ENCODE results near the gene TUB. TPM values are rescaled to one million over a fixed set of nuclear protein-coding genes. Genes with fewer than 3 reads are reported as not detected.
A peak's percentile ranks its signal among the peaks of the same experiment; 100 is the strongest.

The TUB gene
- total RNA-seq, 1 donor from 2014 or later = 2.8 TPM

DNA sequence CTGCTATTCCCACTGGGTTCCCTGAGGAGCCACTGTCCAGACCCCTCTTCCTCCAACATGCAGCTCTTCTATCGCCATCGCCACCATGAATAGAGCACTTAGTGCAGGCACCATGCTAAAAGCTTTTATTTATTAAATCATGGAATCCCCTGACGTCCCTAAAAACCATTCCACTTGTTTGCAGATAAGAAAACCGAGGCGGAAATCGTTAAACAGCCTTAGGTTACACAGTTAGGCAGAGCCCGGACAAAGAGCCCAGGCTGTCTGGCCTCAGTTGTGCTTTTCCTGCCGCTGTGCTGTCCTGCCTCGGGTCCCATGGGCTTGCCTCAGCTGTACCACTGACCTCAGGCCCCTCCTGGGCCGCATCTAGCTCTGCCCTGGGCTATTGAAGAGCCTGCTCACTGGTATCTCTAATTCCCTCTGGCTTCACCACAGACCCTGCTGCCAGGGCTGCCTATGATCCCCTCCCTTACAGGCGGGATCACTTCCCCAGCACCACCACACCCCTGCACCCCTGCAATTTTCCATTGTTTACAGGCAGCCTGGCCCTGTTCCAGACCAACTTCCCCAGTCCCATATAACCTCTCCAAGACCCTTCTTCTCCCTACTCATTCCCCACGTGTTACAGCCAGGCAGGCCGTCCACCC is 13.0 kb upstream of the TUB start:
- peaks cover 42% of the 10 kb centered on the region for H3K4me1 Mint-ChIP-seq (ENCODE audit: low read depth, unreplicated experiment)
- peaks cover 13% of the 10 kb centered on the region for H3K27me3 Mint-ChIP-seq (ENCODE audit: unreplicated experiment)
- peaks cover 7% of the 10 kb centered on the region for H3K9me3 Mint-ChIP-seq (ENCODE audit: unreplicated experiment)
- H3K27ac Mint-ChIP-seq (ENCODE audit: unreplicated experiment) = peak overlapping the region; percentile 84
- peak overlapping the region; percentile 70 for H3K4me3 Mint-ChIP-seq (ENCODE audit: unreplicated experiment)
- DNase-seq = no peak
- TF ChIP-seq, protein P1, sequence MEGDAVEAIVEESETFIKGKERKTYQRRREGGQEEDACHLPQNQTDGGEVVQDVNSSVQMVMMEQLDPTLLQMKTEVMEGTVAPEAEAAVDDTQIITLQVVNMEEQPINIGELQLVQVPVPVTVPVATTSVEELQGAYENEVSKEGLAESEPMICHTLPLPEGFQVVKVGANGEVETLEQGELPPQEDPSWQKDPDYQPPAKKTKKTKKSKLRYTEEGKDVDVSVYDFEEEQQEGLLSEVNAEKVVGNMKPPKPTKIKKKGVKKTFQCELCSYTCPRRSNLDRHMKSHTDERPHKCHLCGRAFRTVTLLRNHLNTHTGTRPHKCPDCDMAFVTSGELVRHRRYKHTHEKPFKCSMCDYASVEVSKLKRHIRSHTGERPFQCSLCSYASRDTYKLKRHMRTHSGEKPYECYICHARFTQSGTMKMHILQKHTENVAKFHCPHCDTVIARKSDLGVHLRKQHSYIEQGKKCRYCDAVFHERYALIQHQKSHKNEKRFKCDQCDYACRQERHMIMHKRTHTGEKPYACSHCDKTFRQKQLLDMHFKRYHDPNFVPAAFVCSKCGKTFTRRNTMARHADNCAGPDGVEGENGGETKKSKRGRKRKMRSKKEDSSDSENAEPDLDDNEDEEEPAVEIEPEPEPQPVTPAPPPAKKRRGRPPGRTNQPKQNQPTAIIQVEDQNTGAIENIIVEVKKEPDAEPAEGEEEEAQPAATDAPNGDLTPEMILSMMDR (IDR thresholded peaks at IDR 0.05; ENCODE audit: partially characterized antibody, unreplicated experiment) = no peak
- no peaks in the 10 kb centered on the region for H3K36me3 Mint-ChIP-seq (ENCODE audit: unreplicated experiment)

GRCh38 chr11:8068605-8069221 is 12.3 kb upstream of the TUB start:
- Mint-ChIP-seq H3K27me3 (ENCODE audit: unreplicated experiment) (peaks cover 13% of the 10 kb centered on the region), H3K27ac (ENCODE audit: unreplicated experiment) (peak overlapping the region; percentile 84), H3K9me3 (ENCODE audit: unreplicated experiment) (peaks cover 7% of the 10 kb centered on the region), H3K4me1 (ENCODE audit: low read depth, unreplicated experiment) (peaks cover 48% of the 10 kb centered on the region), H3K36me3 (ENCODE audit: unreplicated experiment) (no peaks in the 10 kb centered on the region), H3K4me3 (ENCODE audit: unreplicated experiment) (peak overlapping the region; percentile 70)
- TF ChIP-seq, protein P1 (IDR thresholded peaks at IDR 0.05; ENCODE audit: partially characterized antibody, unreplicated experiment) = no peak
- no peak for DNase-seq

DNA sequence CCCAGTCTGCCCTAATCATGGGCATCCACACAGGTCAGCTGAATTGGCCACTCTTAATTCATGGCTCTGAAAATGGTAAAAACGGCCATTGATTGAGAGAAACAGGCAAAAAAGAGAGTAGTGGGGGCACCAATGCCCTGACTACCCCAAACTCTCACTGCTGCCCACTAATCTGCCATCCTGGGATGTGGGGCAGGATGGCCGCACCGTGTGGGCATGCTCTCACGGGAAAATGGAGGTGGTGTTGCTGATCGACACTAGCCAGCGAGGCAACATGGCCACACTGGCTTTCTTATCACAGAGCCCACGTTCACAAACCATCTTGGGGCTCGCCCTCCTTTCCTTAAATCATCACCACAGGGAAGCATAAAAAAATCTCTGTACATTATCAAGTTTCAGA is 11.2 kb upstream of the TUB start:
- TF ChIP-seq, protein P1 (IDR thresholded peaks at IDR 0.05; ENCODE audit: partially characterized antibody, unreplicated experiment) = no peak
- H3K4me1 Mint-ChIP-seq (ENCODE audit: low read depth, unreplicated experiment) = peaks cover 50% of the 10 kb centered on the region
- H3K4me3 Mint-ChIP-seq (ENCODE audit: unreplicated experiment) = no peak overlapping the region
- no peak for DNase-seq
- no peaks in the 10 kb centered on the region for H3K36me3 Mint-ChIP-seq (ENCODE audit: unreplicated experiment)
- H3K9me3 Mint-ChIP-seq (ENCODE audit: unreplicated experiment) = peaks cover 7% of the 10 kb centered on the region
- H3K27ac Mint-ChIP-seq (ENCODE audit: unreplicated experiment) = no peak overlapping the region
- H3K27me3 Mint-ChIP-seq (ENCODE audit: unreplicated experiment) = peaks cover 13% of the 10 kb centered on the region

DNA sequence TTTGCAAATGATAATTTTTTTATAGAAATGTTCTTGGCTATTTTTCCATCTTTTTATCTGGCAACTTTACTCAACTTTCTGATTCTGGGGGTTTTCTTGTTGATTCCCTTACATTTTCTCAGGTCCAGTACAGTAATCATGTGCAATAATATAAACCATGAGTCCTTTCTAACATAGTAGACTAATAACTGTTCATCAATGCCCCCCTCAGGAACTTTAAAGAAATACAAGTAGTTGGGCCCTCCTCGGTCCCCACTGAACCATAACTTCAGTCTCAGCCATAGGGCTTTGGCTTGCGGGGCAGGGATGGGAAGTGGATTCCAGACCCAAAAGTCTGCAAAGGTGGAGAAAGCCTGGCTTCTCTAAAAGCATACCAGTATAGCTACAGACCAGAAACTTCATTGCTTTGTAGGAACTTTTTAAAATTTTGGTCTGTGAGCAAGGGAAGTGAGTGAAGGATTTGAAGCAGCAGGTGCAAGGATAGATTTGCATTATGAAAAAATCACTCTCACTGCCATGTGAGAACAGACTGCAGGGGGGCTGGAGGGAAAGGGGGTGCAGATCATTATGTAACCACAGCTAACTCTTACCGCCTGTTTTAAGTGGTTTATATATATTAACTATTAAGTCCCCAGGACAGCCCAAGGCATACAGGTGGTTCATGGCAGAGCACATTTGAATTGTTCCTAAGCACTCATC is 10.4 kb upstream of the TUB start:
- Mint-ChIP-seq H3K4me1 (ENCODE audit: low read depth, unreplicated experiment) (peaks cover 50% of the 10 kb centered on the region), H3K27ac (ENCODE audit: unreplicated experiment) (no peak overlapping the region)
- DNase-seq = no peak

More for the DNA sequence above, 10.4 kb upstream of the TUB start:
- Mint-ChIP-seq H3K4me3 (ENCODE audit: unreplicated experiment) (no peak overlapping the region), H3K9me3 (ENCODE audit: unreplicated experiment) (peaks cover 7% of the 10 kb centered on the region), H3K36me3 (ENCODE audit: unreplicated experiment) (no peaks in the 10 kb centered on the region), H3K27me3 (ENCODE audit: unreplicated experiment) (peaks cover 13% of the 10 kb centered on the region)
- TF ChIP-seq, protein P1 (IDR thresholded peaks at IDR 0.05; ENCODE audit: partially characterized antibody, unreplicated experiment) = peak; percentile 36

All from glutamatergic neuron (in vitro differentiated cells).